Pancreas (tissue), 10 donors: ENCODE data around the gene KIF3C. TPM values are rescaled to one million over a fixed set of nuclear protein-coding genes. Genes with fewer than 3 reads are reported as not detected.
"Not testable (repeated sequence)": the region's sequence is repeated elsewhere in the genome, so short reads cannot be mapped to it uniquely, and the experiment has no call there.

Source experiments
- ATAC-seq, 4 donors: fragments of 200-7000 bp; cut with Tn5 transposase; one replicate each; pipeline versions ENCODE4 v1.8.0 to v1.9.1; 2020; ENCODE audit warnings: mild to moderate bottlenecking in 4 of 4, moderate library complexity in 4 of 4
- DNase-seq, 6 donors: peaks; one replicate each; pipeline ENCODE4 v3.0.0-alpha.2; 2020
- FAIRE-seq: peaks from 2 replicates; lab custom pipeline; 2012; peaks lifted over from hg19 to GRCh38; lab: Jason Lieb, UNC
- H3K27ac ChIP-seq, 4 donors: fragments of 200-600 bp; sonication (generic); 1 replicate in 3 of 4; 2 replicates in 1 of 4; pipeline versions ENCODE4 v1.5.0 to v1.8.0; 2020
- H3K27me3 ChIP-seq, 4 donors: fragments of 200-600 bp; one replicate each; pipeline ENCODE4 v1.8.0; 2021
- H3K36me3 ChIP-seq, 3 donors: fragments of 200-600 bp; sonication (generic) in 1 of 3; one replicate each; pipeline versions ENCODE4 v1.5.0 to v1.8.0; 2020 to 2021
- H3K4me1 ChIP-seq, 3 donors: fragments of 200-600 bp; one replicate each; pipeline ENCODE4 v1.8.0; 2021
- H3K4me3 ChIP-seq, 4 donors: fragments of 200-600 bp; sonication (generic) in 2 of 4; one replicate each; pipeline versions ENCODE4 v1.5.0 to v1.8.0; 2020 to 2021
- H3K9me3 ChIP-seq, 4 donors: fragments of 200-600 bp; one replicate each; pipeline ENCODE4 v1.8.0; 2021
- WGBS, 2 donors: extraction: QIAGEN DNeasy Blood & Tissue Kit; methylation state at CpG; one replicate each; pipeline ENCODE4 v1.1.7; 2013; 5-methylcytosine and 5-hydroxymethylcytosine counted together
- intact Hi-C, 3 donors: fragments of 100-400 bp; cut with DNase I; formaldehyde crosslinking; loops; one replicate each; pipeline versions ENCODE4 v1.11.1 to v1.14.2; 2022
- polyA plus RNA-seq, 2 donors: library from polyadenylated mRNA; stranded (reverse); fragments of 200-250 nt; gene quantifications; one replicate each; pipeline ENCODE4 v1.2.3, GENCODE V29; 2013
- total RNA-seq, 6 donors: library from RNA; stranded (reverse); fragmentation: NEBNext Ultra II Directional in 4 of 6; extraction: Animal tissue kit (Norgen Biotek cat#: 25700) in 4 of 6; gene quantifications; one replicate each; pipeline versions ENCODE4 v1.2.1 to v1.2.4, GENCODE V29; 2021 to 2023
- TF ChIP-seq, protein P1 (sequence below), 4 donors: fragments of 200-600 bp; sonication (generic) in 3 of 4; IDR thresholded peaks; one replicate each; pipeline versions ENCODE4 v1.5.0 to v1.8.0; 2021; ENCODE audit warnings: antibody characterized with exemption in 4 of 4
- donor health status: healthy with polysubstance abuse.
- donor health status: DM: no; HTN: no; CAD: no; lungs with moderate emphysema.
- donor health status: DM: no; HTN: no; CAD: no.
- donor health status: control.
- donor health status: control.
- donor health status: Bipolar disorder and iron deficiency.
- donor health status: DM: yes; HTN: yes; CAD: no.
- donor health status: DM: no; HTN: no; CAD: no.
- donor health status: DM: no; HTN: no; CAD: no.
- donor health status: DM: yes; HTN: yes; CAD: no.

Gene KIF3C
- total and polyA plus RNA-seq, 8 donors = 0.38 to 8.2 (median 2.0) TPM

DNA sequence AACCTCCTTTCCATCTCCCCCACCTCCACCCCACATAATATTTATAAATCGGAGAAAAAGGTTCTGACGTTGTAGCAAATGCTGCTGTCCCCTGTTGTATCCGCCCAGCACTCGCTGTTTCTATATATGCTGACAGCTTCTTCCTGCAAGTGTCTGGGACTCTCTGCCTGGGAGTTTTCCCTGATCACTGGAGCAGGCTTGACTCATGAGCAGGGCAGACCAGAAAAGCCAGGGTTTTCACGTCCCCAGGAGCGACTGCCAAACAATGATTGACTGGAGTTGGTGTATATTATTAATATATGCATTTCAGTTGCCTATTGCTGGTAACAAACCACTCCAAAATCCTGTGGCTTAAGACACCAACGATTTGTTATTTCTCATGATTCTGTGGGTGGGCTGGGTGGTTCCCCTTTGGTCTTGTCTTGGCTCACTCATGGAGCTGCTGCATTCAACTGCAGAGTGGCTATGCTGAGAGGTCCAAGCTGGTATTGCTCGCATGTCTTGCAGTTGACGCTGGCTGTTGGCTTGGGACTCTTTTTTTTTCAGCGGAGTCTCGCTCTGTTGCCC is 82.8 kb downstream of the KIF3C start:
- Histone ChIP-seq H3K27ac (no peak overlapping the region), H3K4me1 (no peaks in the 10 kb centered on the region), H3K36me3 (no peaks in the 10 kb centered on the region), H3K9me3 (no peaks in the 10 kb centered on the region), H3K4me3 (no peak overlapping the region), H3K27me3 (no peaks in the 10 kb centered on the region)
- WGBS, 2 donors = 79 to 83% methylated on average over 11 of the region's 11 CpGs
- no peak for DNase-seq
- intact Hi-C loops = no loop called here
- TF ChIP-seq, protein P1, sequence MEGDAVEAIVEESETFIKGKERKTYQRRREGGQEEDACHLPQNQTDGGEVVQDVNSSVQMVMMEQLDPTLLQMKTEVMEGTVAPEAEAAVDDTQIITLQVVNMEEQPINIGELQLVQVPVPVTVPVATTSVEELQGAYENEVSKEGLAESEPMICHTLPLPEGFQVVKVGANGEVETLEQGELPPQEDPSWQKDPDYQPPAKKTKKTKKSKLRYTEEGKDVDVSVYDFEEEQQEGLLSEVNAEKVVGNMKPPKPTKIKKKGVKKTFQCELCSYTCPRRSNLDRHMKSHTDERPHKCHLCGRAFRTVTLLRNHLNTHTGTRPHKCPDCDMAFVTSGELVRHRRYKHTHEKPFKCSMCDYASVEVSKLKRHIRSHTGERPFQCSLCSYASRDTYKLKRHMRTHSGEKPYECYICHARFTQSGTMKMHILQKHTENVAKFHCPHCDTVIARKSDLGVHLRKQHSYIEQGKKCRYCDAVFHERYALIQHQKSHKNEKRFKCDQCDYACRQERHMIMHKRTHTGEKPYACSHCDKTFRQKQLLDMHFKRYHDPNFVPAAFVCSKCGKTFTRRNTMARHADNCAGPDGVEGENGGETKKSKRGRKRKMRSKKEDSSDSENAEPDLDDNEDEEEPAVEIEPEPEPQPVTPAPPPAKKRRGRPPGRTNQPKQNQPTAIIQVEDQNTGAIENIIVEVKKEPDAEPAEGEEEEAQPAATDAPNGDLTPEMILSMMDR (IDR thresholded peaks at IDR 0.05) = no peak
- ATAC-seq = no peak
- no peak for FAIRE-seq

DNA sequence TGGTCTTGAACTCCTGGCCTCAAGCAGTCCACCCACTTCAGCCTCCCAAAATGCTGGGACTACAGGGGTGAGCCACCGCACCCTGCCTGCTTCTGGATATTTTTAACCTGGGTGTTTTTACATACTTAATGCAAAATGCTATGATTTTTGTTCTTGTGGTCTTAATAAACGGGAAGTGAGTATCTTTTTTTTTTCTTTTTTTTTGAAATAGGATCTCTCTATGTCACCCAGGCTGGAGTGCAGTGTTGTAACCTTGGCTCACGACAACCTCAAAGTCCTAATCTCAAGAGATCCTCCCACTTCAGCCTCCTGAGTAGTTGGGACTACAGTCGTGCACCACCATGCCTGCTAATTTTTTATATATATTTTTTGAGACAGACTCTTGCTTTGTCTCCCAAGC is 84.8 kb downstream of the KIF3C start:
- DNase-seq (no peak), ATAC-seq (no peak), FAIRE-seq (no peak)
- no peaks in the 10 kb centered on the region for H3K36me3 ChIP-seq
- H3K9me3 ChIP-seq = no peaks in the 10 kb centered on the region
- H3K4me1 ChIP-seq = no peaks in the 10 kb centered on the region
- H3K27me3 ChIP-seq = no peaks in the 10 kb centered on the region
- WGBS, 2 donors = 52 to 69% methylated on average over 4 of the region's 4 CpGs
- TF ChIP-seq, protein P1 (IDR thresholded peaks at IDR 0.05) = no peak
- intact Hi-C loops = no loop called here
- H3K4me3 ChIP-seq = no peak overlapping the region
- no peak overlapping the region for H3K27ac ChIP-seq

GRCh38 chr2:25896308-25896707 is 86.0 kb downstream of the KIF3C start:
- DNase-seq, FAIRE-seq, H3K27me3 ChIP-seq, intact Hi-C loops, H3K4me1 ChIP-seq, ATAC-seq, H3K36me3 ChIP-seq, H3K9me3 ChIP-seq, H3K4me3 ChIP-seq, H3K27ac ChIP-seq: not testable (repeated sequence)
- 75 to 86% methylated on average over 9 of the region's 9 CpGs for WGBS, 2 donors

DNA sequence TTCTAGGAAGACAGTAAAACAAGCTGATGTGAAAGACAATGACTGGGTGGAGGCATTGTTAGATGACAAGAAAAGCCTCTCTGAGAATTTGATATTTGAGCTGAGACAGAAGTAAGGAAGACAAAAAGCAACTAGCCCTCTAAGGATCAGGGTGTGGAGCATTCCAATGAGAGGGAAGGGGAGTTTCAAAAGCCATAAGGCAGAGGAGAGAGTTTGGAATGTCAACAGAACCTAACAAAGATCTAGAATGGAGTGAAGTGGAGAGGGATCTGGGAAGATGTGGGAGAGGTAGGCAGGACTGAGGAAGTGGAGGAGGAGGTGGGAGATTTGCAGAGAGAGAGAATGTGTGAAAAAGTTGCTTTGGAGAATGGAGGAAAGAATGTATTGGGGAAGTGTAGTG is 86.7 kb downstream of the KIF3C start:
- DNase-seq (no peak), ATAC-seq (no peak), FAIRE-seq (no peak)
- H3K27ac ChIP-seq = no peak overlapping the region
- H3K4me1 ChIP-seq = no peaks in the 10 kb centered on the region
- TF ChIP-seq, protein P1 (IDR thresholded peaks at IDR 0.05) = no peak
- intact Hi-C loops = no loop called here
- H3K36me3 ChIP-seq = no peaks in the 10 kb centered on the region
- H3K9me3 ChIP-seq = no peaks in the 10 kb centered on the region
- H3K4me3 ChIP-seq = no peak overlapping the region
- H3K27me3 ChIP-seq = no peaks in the 10 kb centered on the region

DNA sequence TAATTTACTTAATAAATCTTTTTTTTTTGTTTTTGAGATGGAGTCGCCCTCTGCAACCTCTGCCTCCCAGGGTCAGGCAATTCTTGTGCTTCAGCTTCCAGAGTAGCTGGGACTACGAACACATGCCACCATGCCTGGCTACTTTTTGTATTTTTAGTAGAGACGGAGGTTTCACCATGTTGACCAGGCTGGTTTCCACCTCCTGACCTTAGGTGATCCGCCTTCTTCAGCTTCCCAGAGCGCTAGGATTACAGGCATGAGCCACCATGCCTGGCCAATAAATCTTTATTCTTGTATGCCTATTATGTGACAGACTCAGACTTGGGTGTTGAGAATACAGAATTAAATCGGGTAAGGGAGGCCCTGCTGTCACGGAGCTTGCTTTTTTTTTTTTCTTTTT is 87.3 kb downstream of the KIF3C start:
- no peaks in the 10 kb centered on the region for H3K36me3 ChIP-seq
- H3K4me3 ChIP-seq = no peak overlapping the region
- ATAC-seq = no peak
- no peak for FAIRE-seq
- no peak for DNase-seq
- no peak overlapping the region for H3K27ac ChIP-seq
- H3K9me3 ChIP-seq = no peaks in the 10 kb centered on the region
- no peaks in the 10 kb centered on the region for H3K4me1 ChIP-seq
- intact Hi-C loops = no loop called here
- TF ChIP-seq, protein P1 (IDR thresholded peaks at IDR 0.05) = no peak
- no peaks in the 10 kb centered on the region for H3K27me3 ChIP-seq
- 77 to 84% methylated on average over 7 of the region's 7 CpGs for WGBS, 2 donors
